Measurements from ENCODE around the gene ZC2HC1B. TPM values are rescaled to one million over a fixed set of nuclear protein-coding genes. Genes with fewer than 3 reads are reported as not detected.
A peak's percentile ranks its signal among the peaks of the same experiment; 100 is the strongest.

Gene ZC2HC1B
- total RNA-seq, 2 donors from 2014 or later = not detected

GRCh38 chr6:143928853-143929252 is 64.6 kb downstream of the ZC2HC1B start:
- Mint-ChIP-seq H3K27ac (no peak overlapping the region), H3K27me3 (peaks cover 22 to 33% of the 10 kb centered on the region in 2 donors), H3K4me3 (no peak overlapping the region), H3K36me3 (peaks cover 12% of the 10 kb centered on the region), H3K9me3 (peaks cover 5% of the 10 kb centered on the region), H3K4me1 (ENCODE audit: low read depth in 2 of 2) (no peaks in the 10 kb centered on the region)
- no peak for DNase-seq (ENCODE audit: low spot score)
- ATAC-seq = no peak

DNA sequence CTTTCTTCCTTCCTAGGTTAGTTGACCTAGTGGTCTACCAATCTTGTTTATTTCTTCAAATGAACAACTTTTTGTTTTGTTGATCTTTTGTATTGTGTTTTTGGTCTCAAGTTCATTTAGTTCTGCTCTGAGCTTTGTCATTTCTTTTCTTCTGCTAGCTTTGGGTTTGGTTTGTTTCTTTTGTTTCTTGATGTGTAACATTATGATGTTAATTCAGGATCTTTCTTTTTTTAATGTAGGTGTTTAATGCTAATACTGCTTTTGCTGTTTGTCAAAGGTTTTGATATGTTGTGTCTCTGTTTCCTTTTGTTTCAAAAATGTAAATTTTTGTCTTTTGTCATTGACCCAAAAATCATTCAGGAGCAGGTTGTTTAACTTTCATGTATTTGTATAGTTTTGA is 65.7 kb downstream of the ZC2HC1B start:
- peaks cover 5% of the 10 kb centered on the region for H3K9me3 Mint-ChIP-seq
- H3K27ac Mint-ChIP-seq = no peak overlapping the region
- ATAC-seq (no peak), DNase-seq (ENCODE audit: low spot score) (no peak)
- no peak overlapping the region for H3K4me3 Mint-ChIP-seq
- peaks cover 22 to 33% of the 10 kb centered on the region in 2 donors for H3K27me3 Mint-ChIP-seq
- H3K4me1 Mint-ChIP-seq (ENCODE audit: low read depth in 2 of 2) = no peaks in the 10 kb centered on the region
- peaks cover 12% of the 10 kb centered on the region for H3K36me3 Mint-ChIP-seq

- H3K4me1 Mint-ChIP-seq (ENCODE audit: low read depth in 2 of 2) = no peaks in the 10 kb centered on the region
- no peak overlapping the region for H3K27ac Mint-ChIP-seq
- H3K9me3 Mint-ChIP-seq = no peaks in the 10 kb centered on the region
- DNase-seq (ENCODE audit: low spot score) = no peak
- no peak overlapping the region for H3K4me3 Mint-ChIP-seq
- ATAC-seq = no peak
- H3K36me3 Mint-ChIP-seq = peaks cover 12% of the 10 kb centered on the region
- H3K27me3 Mint-ChIP-seq = peaks cover 8 to 16% of the 10 kb centered on the region in 2 donors
Observed at GRCh38 chr6:143934331-143934730, 70.1 kb downstream of the ZC2HC1B start.

DNA sequence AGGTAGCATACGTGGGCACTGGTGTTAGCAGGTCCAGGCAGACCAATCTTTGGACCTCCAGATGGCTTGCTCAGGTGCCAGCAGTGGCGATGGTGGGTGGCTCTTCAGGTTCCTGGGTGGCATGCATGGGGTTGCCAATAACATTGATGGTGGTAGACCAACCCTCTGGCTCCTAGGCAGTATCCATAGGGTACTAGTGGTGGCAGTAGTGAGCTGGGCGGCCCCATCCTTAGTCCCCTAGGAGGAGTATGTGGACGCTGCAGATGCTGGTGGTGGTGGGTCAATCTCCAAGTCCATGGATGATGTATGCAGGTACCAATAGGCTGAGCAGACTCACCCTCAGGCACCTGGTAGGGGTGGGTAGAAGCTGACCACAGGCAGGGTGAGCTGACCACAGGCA is 70.6 kb downstream of the ZC2HC1B start:
- Mint-ChIP-seq H3K9me3 (no peaks in the 10 kb centered on the region), H3K36me3 (peaks cover 12% of the 10 kb centered on the region), H3K27me3 (peaks cover 4 to 15% of the 10 kb centered on the region in 2 donors), H3K4me1 (ENCODE audit: low read depth in 2 of 2) (no peaks in the 10 kb centered on the region), H3K27ac (no peak overlapping the region), H3K4me3 (no peak overlapping the region)
- DNase-seq (ENCODE audit: low spot score) = no peak
- peak in 1 of 2 donors; percentile 24 for ATAC-seq

DNA sequence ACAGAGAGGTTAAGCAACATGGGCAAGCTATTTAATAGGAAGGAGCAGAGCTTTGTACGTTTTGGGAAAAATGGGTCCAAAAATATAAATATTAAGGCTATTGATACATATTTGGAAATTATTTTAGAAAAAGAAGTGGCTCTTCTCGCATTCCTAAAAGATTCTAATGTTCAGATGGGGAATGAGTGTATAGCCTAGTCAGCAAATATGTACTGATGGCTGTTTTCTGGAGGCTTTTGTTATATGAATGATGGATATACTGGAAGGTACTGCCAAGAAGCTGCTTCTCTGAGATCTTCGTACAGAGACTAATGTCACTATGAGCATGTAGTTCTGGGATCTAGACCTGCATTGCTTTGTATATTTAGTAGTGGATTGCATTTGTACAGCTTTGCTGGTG is 72.1 kb downstream of the ZC2HC1B start:
- no peak for DNase-seq (ENCODE audit: low spot score)

DNA sequence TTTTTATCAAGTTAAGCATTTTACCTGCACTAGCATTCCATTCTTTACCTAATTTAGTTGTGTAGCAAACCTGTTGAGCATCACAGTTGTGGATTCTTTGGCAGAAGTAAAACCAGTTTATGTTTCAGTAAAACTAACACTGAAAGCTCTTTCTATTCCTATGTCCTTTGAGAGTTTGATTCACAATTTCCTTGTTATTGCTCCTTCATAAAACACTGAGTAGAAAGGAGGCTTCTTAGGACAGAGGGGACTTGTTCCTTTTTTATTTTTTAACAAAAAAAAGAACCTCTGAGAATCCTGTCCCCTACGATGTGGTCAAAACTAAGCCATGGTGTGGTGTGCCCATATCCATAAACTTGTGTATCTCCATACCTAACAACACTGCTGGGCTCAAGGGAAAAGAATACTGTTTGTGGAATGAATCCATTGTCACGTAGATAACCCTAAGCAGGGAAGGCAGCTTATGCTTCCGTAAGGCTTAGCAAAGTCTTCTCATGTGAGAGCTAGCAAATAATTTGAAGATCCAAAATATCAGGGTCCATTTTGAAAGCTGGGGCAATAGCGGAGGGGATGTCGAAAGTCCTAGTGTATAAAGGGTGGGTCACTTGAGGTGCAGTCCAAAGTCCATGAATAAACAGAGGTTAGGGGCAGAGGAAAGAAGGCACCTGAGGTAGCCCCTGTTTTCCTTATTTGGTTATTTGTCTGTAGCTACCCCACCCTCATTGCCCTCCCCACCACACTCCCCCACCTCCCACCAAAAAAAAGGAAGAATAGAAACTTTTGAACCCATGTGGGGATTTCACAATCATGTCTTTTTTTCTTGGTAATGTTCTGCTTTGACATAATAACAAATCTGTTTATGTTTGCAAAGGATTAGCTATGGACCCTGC is 72.7 kb downstream of the ZC2HC1B start:
- Mint-ChIP-seq H3K4me1 (ENCODE audit: low read depth in 2 of 2) (peaks cover 0 to 5% of the 10 kb centered on the region in 2 donors), H3K9me3 (no peaks in the 10 kb centered on the region), H3K27me3 (peaks cover 0 to 8% of the 10 kb centered on the region in 2 donors), H3K27ac (no peak overlapping the region), H3K36me3 (peaks cover 6% of the 10 kb centered on the region), H3K4me3 (no peak overlapping the region)
- ATAC-seq (no peak), DNase-seq (ENCODE audit: low spot score) (no peak)

More for the DNA sequence above, 72.1 kb downstream of the ZC2HC1B start:
- ATAC-seq = no peak
- no peak overlapping the region for H3K4me3 Mint-ChIP-seq
- H3K36me3 Mint-ChIP-seq = peaks cover 11% of the 10 kb centered on the region
- H3K27me3 Mint-ChIP-seq = peaks cover 0 to 8% of the 10 kb centered on the region in 2 donors
- H3K4me1 Mint-ChIP-seq (ENCODE audit: low read depth in 2 of 2) = no peaks in the 10 kb centered on the region
- H3K27ac Mint-ChIP-seq = no peak overlapping the region
- H3K9me3 Mint-ChIP-seq = no peaks in the 10 kb centered on the region

GRCh38 chr6:143937668-143937970 is 73.3 kb downstream of the ZC2HC1B start:
- no peak for ATAC-seq
- no peak overlapping the region for H3K4me3 Mint-ChIP-seq
- no peak overlapping the region for H3K27ac Mint-ChIP-seq
- H3K4me1 Mint-ChIP-seq (ENCODE audit: low read depth in 2 of 2) = peaks cover 0 to 10% of the 10 kb centered on the region in 2 donors
- no peaks in the 10 kb centered on the region for H3K9me3 Mint-ChIP-seq
- peaks cover 1% of the 10 kb centered on the region for H3K36me3 Mint-ChIP-seq
- DNase-seq (ENCODE audit: low spot score) = no peak
- peaks cover 0 to 3% of the 10 kb centered on the region in 2 donors for H3K27me3 Mint-ChIP-seq

GRCh38 chr6:143939364-143939763 is 75.1 kb downstream of the ZC2HC1B start:
- no peak overlapping the region for H3K27ac Mint-ChIP-seq
- DNase-seq (ENCODE audit: low spot score) = no peak
- no peaks in the 10 kb centered on the region for H3K9me3 Mint-ChIP-seq
- H3K4me1 Mint-ChIP-seq (ENCODE audit: low read depth in 2 of 2) = peaks cover 0 to 10% of the 10 kb centered on the region in 2 donors
- no peak overlapping the region for H3K4me3 Mint-ChIP-seq
- peaks cover 0 to 3% of the 10 kb centered on the region in 2 donors for H3K27me3 Mint-ChIP-seq
- no peaks in the 10 kb centered on the region for H3K36me3 Mint-ChIP-seq
- ATAC-seq = no peak

- H3K27ac Mint-ChIP-seq = no peak overlapping the region
- peak; percentile 67 to 68 for ATAC-seq
Observed at GRCh38 chr6:143940011-143940597, 75.8 kb downstream of the ZC2HC1B start.

DNA sequence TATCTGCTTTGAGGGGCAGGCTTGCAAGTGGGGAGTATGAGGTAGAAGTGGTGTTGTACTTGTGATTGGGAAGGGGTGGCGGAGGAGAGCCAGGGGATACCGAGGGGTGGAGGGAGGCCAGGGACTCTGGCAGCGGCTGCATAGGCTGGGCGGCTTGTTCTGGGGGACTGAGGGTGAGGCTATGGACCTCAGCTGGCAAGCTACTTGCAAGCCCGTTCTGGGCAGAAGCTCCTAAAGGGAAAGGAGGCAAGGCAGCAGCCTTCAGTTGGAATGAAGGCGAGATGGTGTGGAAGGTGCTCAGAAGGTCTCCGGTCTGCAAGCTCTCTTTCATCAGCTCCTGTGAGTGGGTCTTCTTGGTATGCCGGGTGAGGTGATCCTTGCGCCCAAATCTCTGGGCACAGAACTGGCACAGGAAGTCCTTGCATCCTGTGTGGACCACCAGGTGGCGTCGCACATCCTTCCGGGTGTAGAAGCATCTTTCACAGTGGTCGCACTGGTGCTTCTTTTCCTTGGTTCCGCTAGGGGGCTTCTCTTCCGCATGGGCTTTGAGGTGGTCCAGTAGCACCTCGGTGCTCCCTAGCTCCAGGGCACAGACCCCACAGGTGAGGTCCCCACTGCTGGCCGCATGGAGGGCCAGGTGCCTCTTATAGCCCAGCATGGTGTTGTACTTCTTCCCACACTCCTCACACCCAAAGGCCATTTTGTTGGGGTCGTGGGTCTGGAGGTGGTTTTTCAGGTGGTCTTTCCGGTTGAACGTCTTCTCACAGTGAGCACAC is 77.8 kb downstream of the ZC2HC1B start:
- Mint-ChIP-seq H3K27ac (no peak overlapping the region), H3K4me1 (ENCODE audit: low read depth in 2 of 2) (peaks cover 0 to 10% of the 10 kb centered on the region in 2 donors), H3K27me3 (no peaks in the 10 kb centered on the region), H3K36me3 (no peaks in the 10 kb centered on the region), H3K9me3 (no peaks in the 10 kb centered on the region), H3K4me3 (no peak overlapping the region)
- peak; percentile 73 to 74 for ATAC-seq
- peak; percentile 68 for DNase-seq (ENCODE audit: low spot score)

More at GRCh38 chr6:143940011-143940597, 75.8 kb downstream of the ZC2HC1B start:
- H3K27me3 Mint-ChIP-seq = peaks cover 0 to 3% of the 10 kb centered on the region in 2 donors
- no peaks in the 10 kb centered on the region for H3K9me3 Mint-ChIP-seq
- no peaks in the 10 kb centered on the region for H3K36me3 Mint-ChIP-seq
- H3K4me1 Mint-ChIP-seq (ENCODE audit: low read depth in 2 of 2) = peaks cover 0 to 10% of the 10 kb centered on the region in 2 donors
- no peak overlapping the region for H3K4me3 Mint-ChIP-seq
- DNase-seq (ENCODE audit: low spot score) = no peak

DNA sequence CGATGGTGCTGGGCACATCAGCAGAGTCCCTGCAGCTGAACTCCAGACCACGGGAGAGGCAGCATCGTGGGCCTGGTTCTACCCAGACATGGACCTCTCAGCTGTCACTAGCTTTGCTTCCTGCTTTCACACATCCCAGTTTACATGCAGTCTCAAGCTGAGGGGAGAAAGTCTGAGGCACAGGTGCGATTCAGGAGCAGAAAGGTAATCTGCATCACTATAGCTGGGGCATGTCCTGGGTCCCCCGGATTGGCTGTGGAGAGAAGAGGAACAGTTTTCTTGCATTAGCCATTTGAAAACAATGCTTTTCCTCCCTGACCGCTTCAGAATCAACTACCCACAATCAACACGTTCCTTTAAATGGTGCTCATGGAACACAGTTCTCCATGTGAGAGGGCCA is 83.9 kb downstream of the ZC2HC1B start:
- Mint-ChIP-seq H3K9me3 (no peaks in the 10 kb centered on the region), H3K27me3 (no peaks in the 10 kb centered on the region), H3K4me1 (ENCODE audit: low read depth in 2 of 2) (no peaks in the 10 kb centered on the region), H3K27ac (no peak overlapping the region), H3K4me3 (no peak overlapping the region), H3K36me3 (no peaks in the 10 kb centered on the region)
- DNase-seq (ENCODE audit: low spot score) (no peak), ATAC-seq (no peak)

GRCh38 chr6:143949535-143949934 is 85.3 kb downstream of the ZC2HC1B start:
- ATAC-seq (no peak), DNase-seq (ENCODE audit: low spot score) (no peak)
- H3K4me1 Mint-ChIP-seq (ENCODE audit: low read depth in 2 of 2) = no peaks in the 10 kb centered on the region
- H3K4me3 Mint-ChIP-seq = no peak overlapping the region
- no peaks in the 10 kb centered on the region for H3K27me3 Mint-ChIP-seq
- no peak overlapping the region for H3K27ac Mint-ChIP-seq
- no peaks in the 10 kb centered on the region for H3K9me3 Mint-ChIP-seq
- no peaks in the 10 kb centered on the region for H3K36me3 Mint-ChIP-seq

DNA sequence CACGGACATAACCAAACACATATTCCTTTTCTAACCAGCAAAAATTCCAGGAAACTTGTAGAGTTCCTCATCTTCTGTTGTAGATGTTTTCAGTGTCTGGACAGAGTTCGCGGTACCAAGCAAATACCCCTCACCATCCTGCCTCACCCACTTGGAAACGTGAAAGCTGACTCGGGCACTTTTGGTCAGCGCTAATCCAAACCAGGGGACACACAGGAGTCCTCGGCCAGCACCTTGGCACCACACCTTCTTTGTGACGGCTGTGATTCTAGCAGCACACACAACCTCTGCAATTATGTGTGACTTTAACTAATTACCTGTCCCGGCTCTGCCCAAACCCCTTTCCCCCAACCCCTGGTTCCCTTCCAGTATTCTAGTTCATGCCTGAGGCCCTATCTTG is 85.7 kb downstream of the ZC2HC1B start:
- ATAC-seq = no peak
- Mint-ChIP-seq H3K9me3 (no peaks in the 10 kb centered on the region), H3K27ac (no peak overlapping the region), H3K36me3 (no peaks in the 10 kb centered on the region), H3K27me3 (no peaks in the 10 kb centered on the region), H3K4me1 (ENCODE audit: low read depth in 2 of 2) (no peaks in the 10 kb centered on the region), H3K4me3 (no peak overlapping the region)
- DNase-seq (ENCODE audit: low spot score) = no peak

DNA sequence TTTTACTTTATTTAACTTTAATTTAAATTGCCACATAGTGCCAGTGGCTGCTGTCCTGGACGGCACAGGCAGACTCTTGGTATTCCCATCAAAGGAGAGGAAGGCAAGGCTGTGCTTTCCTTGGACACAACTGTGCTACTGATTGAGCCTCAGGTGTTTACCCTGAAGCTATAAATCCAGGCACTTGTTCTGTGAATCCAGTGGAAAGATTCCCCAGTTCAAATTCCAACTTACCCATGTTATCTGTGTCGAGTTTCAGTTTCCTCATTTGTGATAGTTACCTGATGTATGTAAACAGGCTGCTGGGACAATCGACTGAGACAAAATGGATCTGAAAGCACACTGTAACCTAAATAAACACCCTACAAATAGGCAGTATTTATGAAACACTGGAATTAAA is 86.6 kb downstream of the ZC2HC1B start:
- DNase-seq (ENCODE audit: low spot score) (no peak), ATAC-seq (no peak)
- no peaks in the 10 kb centered on the region for H3K4me1 Mint-ChIP-seq (ENCODE audit: low read depth in 2 of 2)
- no peaks in the 10 kb centered on the region for H3K27me3 Mint-ChIP-seq
- H3K9me3 Mint-ChIP-seq = no peaks in the 10 kb centered on the region
- no peak overlapping the region for H3K4me3 Mint-ChIP-seq
- no peaks in the 10 kb centered on the region for H3K36me3 Mint-ChIP-seq
- no peak overlapping the region for H3K27ac Mint-ChIP-seq
